ENCODE measurements around the gene NBEAL2.

DNA sequence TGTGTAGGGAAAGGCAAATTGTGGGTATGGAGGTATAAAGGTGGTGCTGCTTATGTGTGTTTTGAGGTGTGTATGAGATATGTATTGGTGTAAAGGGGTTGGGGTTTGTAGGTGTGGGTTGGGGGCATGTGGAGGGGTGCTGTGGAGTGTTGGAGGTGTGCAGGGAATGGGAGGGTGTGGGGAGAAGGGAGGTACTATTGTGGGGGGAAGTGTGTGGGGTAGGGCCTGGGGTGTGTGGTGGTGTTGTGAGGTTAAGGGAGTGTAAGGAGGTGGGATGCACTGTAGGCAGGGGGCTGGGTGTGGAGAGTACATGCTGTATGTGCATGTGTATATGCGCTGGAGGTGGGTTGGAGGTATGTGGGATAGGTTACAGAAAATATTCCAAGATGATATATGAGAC lies 18.6 kb upstream of the NBEAL2 start:
- TF ChIP-seq, protein P1, sequence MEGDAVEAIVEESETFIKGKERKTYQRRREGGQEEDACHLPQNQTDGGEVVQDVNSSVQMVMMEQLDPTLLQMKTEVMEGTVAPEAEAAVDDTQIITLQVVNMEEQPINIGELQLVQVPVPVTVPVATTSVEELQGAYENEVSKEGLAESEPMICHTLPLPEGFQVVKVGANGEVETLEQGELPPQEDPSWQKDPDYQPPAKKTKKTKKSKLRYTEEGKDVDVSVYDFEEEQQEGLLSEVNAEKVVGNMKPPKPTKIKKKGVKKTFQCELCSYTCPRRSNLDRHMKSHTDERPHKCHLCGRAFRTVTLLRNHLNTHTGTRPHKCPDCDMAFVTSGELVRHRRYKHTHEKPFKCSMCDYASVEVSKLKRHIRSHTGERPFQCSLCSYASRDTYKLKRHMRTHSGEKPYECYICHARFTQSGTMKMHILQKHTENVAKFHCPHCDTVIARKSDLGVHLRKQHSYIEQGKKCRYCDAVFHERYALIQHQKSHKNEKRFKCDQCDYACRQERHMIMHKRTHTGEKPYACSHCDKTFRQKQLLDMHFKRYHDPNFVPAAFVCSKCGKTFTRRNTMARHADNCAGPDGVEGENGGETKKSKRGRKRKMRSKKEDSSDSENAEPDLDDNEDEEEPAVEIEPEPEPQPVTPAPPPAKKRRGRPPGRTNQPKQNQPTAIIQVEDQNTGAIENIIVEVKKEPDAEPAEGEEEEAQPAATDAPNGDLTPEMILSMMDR (conservative IDR thresholded peaks at IDR 0.05 in 1 of 2, IDR thresholded peaks at IDR 0.05 in 1 of 2; ENCODE audit: low read depth in 1 of 2, low read length in 2 of 2): no peak
- no peak for TF ChIP-seq EZH2 (IDR thresholded peaks at IDR 0.05; ENCODE audit: low read length, missing control alignments)

Data from fibroblast of lung (primary cell).